GM18511 (cell line): ENCODE measurements around the gene GLI3.
A peak's percentile ranks its signal among the peaks of the same experiment; 100 is the strongest.

Experiments
- ATAC-seq: cut with Tn5 transposase; IDR thresholded peaks from one replicate; pipeline ENCODE4 v1.9.1; 2021; ENCODE audit warnings: mild to moderate bottlenecking, moderate library complexity; ENCODE audit not compliant: unreplicated experiment

The GLI3 gene

GRCh38 chr7:42236976-42237810, at the start of gene GLI3:
TSS of gene GLI3 (minus strand) at chr7:42237209. CDS start at chr7:42223253, 13,956 bp downstream.
- ATAC-seq: peak; percentile 76

DNA sequence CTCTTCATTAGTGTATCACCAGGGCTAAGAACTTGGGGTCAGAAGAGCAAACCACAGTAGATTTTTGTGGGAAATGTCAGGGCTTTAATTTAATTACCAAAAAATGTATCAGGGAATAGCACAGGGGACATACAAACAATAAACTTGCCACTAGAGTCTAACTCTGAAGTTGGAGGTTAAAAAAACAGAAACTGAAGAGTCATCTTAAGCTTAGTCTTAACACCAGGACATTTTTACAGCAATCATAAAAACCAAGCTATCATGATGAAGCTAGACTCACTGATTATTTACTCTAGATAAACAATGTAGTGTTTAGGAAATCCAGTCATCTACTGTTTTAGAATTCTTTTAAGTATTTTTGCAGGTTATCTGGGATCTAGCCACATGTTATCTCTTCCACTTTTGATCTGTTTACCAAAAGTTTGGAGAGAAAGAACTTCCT, 48.4 kb upstream of the GLI3 start:
- ATAC-seq: no peak

- ATAC-seq: no peak
Observed at GRCh38 chr7:42283553-42283952, 46.5 kb upstream of the GLI3 start.

- ATAC-seq: no peak
Observed at GRCh38 chr7:42278344-42278743, 41.3 kb upstream of the GLI3 start.

DNA sequence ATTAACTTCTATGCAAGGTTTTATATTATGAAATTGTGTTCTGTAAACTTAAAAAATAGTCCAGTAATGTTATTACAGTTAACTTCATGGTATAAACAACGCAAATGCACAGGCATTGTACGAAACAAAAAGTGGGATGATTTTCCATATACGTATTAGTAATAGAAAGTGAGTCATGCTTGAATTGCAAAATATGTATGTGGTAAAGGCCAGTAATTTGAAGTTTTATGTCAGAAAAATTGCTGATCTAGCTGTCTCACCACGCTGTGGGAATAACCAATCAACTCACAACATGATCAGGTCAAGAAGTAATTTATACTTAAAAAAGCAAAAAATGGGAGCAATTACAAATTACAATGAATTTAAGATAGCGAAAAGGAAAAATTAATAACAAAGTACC, 37.0 kb upstream of the GLI3 start:
- no peak for ATAC-seq

- no peak for ATAC-seq
Observed at GRCh38 chr7:42272793-42273665, 36.0 kb upstream of the GLI3 start.

DNA sequence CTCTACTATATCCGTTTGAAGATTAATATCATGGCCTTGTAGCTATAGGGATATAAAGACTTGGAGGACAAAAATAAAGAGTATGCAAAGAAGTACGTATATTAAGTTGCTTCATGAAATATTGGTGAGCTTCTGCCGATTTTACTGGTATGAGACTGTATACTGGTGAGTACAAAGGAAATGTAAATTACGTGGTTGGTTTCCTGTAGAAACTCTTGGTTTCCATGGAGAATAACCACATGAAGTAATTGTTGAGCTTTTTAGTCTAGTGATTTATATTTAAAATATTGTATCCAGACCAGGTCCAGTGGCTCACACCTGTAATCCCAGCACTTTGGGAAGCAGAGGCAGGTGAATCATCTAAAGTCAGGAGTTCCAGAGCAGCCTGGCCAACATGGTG, 32.2 kb upstream of the GLI3 start:
- no peak for ATAC-seq

GRCh38 chr7:42264702-42265101, 27.7 kb upstream of the GLI3 start:
- no peak for ATAC-seq

DNA sequence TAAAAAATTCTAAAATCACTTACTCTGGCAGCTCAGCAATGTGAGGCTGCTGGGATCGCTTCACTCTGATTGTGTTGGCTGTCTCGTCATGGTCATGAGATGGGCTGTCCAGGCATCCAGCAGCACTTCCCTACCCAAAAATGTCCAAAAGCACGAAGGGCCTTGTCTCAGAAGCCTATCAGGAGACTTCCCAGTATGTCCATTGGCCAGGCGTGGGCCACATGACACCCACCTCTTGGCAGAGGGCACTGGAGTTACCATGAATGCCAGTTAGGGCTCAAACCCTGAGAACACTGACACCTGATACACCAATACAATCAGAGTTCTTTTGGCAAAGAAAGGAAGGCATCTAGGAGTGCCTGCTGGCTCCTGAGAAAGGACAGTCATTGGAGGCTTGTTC, 27.0 kb upstream of the GLI3 start:
- no peak for ATAC-seq

GRCh38 chr7:42262964-42263363, 26.0 kb upstream of the GLI3 start:
- ATAC-seq: no peak

DNA sequence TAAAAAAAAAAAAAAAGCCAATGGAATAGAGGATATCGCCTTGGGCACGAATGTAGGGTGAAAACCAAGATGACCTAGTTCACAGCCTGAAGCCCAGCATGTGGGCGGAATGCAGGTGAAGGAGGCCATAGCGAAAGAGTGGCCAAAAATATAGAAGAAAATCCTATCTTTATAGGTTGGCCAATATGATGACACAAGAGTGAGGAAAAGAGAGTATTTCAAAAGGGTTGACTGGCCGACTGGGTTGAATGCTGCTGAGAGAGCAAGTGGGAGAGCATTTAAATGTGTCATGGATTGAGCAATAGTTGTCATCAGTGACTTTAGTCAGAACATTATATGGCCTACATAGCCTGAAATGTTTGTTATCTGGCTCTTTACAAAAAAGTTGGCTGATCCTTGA, 17.2 kb upstream of the GLI3 start:
- no peak for ATAC-seq

GRCh38 chr7:42253316-42253715, 16.3 kb upstream of the GLI3 start:
- no peak for ATAC-seq

GRCh38 chr7:42250411-42250810, 13.4 kb upstream of the GLI3 start:
- no peak for ATAC-seq

- ATAC-seq: no peak
Observed at GRCh38 chr7:42248579-42248978, 11.6 kb upstream of the GLI3 start.

DNA sequence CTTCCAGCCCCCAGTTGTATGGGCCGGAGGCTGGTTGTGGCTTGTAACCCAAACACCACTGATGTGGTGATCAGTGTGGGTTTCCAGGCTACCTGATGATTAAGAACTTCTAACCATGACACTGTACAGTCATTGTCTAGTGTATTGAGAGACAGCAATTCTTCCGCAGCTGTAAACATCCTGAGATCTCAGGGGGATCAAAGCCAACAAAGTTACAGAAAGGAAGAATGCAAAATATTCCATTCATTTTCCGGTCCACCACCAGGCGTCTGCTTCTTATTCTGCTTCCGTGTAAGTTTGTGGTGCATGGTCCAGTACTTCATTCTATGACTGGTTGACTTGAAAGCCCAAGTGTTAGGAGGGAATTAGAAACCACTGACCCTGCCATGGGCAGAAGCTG, 10.3 kb upstream of the GLI3 start:
- ATAC-seq: no peak

DNA sequence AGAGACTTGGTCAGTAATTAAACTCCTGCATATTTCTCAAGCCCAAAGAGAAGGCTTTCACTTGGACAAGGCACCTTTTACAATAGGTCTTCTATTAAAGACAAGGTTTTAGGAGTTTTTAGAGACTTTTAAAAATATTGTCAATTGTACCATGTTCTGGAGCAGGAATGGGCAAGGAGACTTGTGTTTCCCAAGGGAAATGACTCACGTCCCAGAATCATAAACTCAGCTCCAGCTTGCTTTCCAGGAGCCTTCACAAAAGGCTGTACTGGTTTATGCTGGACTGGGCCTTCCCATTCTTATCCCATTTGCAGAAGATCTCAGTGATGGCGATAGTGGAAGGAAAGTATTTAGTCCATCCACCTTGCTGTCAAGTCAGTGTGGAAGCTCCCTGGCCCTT, 7.8 kb upstream of the GLI3 start:
- ATAC-seq: no peak

- no peak for ATAC-seq
Observed at GRCh38 chr7:42242381-42242780, 5.4 kb upstream of the GLI3 start.

DNA sequence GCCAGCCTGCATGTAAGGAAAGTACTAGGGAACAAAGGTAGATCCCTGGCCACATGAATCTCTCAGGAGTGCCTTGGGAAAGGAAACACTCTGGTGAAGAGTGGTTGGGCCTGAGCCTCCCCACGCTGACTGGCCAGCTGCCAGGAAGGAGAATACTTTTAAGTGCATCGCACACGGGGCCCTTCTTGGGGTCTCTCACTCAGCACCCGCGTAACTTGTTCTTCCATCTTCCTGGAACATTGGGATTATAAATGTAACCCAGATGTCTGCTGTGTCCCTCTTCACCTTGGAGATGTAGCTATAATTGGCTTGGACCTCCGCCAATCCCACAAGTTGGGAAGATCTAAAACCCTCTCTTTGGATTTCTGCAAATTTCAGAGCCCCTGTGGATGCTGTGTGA, 4.4 kb upstream of the GLI3 start:
- no peak for ATAC-seq

GRCh38 chr7:42240416-42240815, 3.4 kb upstream of the GLI3 start:
- ATAC-seq: no peak

- no peak for ATAC-seq
Observed at GRCh38 chr7:42238709-42239366, 1.8 kb upstream of the GLI3 start.

- ATAC-seq: no peak
Observed at GRCh38 chr7:42237811-42238541, 967 bp upstream of the GLI3 start.
